Epidermal melanocyte (primary cell): ENCODE measurements around the gene LYST.
"Not testable (repeated sequence)": the region's sequence is repeated elsewhere in the genome, so short reads cannot be mapped to it uniquely, and the experiment has no call there.

Source experiments
- DNase-seq: peaks from one replicate; pipeline ENCODE4 v3.0.0; 2011; ENCODE audit warnings: low spot score; ENCODE audit not compliant: insufficient read length

The LYST gene

DNA sequence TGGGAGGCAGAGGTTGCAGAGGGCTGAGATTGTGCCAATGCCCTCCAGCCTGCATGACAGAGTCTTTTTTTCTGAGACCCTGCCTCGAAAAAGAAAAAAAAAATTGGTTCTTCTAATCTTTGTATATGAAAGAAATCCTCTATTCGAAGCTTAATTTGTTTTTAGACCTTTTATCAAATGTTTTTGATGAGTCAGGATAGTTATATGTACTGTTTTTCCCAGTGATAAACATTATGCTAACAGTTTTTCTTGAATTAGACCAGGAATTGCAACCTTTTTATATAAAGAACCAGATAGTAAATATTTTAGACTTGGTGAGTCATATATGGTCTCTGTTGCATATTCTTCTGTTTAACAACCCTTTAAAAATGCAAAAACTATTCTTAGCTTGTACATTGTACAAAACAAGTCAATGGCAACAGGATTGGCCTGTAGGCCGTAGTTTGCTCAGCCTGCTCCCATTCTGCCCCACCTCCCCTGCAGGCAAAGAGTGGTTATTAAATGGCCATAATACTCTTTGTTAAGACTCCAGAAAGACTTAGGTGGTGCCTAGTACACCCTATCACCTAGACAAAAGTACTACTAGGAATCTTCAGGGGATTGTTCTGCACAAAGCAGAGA is 45.2 kb downstream of the LYST start:
- no peak for DNase-seq

DNA sequence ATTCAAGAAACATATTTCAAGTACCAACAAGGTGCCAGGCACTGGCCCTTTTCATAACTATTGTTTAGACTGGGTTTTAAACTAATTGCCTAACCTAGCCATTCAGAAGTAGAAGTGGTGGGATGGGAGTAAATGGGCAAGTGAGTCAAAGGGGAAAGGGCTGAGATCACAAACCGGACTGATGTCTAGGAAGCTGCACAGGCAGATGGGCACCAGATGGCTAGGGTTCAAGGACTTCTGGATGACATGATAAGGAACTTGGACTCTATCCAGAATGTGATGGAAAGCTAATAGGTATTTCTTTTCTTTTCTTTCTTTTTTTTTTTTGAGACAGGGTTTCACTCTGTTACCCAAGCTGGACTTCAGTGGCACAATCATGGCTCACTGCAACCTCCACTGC is 46.6 kb downstream of the LYST start:
- no peak for DNase-seq

DNA sequence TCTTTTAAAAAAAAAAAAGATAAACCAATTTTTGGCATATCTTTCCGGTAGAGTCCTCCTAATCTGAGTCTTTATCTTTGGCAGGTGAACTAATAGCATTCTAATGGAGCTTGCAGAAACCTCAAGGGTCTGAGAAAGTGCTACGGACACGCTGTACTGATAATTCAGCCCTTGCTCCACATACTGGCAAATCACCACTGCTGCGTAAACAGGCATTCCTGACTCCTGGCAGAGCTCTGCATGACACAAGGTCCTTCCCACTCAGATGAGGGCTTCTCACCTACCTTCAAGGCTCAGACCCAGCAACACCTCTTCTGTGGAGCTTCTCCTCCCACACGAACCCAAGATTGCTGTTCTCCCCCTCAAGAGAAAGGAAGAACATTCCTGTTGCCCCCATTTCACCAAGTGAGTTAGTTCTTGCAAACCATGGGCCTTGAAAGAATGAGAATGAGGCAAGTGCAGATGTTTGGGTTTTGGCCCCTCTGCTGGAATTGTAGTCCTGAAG is 48.0 kb downstream of the LYST start:
- no peak for DNase-seq

DNA sequence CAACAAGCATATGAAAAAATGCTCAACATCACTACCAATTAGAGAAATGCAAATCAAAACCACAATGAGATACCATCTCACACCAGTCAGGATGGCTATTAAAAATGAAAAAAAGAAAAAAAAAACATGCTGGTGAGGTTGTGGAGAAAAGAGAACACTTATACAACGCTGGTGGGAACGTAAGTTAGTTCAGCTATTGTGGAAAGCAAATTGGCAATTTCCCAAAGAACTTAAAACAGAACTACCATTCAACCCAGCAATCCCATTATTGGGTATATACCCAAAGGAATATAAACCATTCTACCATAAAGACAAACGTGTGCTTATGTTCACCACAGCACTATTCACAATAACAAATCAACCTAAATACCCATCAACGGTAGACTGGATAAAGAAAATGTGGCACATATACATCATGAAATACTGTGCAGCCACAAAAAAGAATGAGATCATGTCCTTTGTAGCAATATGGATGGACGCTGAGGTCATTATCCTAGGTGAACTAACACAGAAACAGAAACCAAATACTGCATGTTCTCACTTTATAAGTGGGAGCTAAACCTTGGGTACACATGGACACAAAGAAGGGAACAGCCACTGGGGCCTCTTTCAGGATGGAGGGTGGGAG is 49.5 kb downstream of the LYST start:
- DNase-seq = no peak

DNA sequence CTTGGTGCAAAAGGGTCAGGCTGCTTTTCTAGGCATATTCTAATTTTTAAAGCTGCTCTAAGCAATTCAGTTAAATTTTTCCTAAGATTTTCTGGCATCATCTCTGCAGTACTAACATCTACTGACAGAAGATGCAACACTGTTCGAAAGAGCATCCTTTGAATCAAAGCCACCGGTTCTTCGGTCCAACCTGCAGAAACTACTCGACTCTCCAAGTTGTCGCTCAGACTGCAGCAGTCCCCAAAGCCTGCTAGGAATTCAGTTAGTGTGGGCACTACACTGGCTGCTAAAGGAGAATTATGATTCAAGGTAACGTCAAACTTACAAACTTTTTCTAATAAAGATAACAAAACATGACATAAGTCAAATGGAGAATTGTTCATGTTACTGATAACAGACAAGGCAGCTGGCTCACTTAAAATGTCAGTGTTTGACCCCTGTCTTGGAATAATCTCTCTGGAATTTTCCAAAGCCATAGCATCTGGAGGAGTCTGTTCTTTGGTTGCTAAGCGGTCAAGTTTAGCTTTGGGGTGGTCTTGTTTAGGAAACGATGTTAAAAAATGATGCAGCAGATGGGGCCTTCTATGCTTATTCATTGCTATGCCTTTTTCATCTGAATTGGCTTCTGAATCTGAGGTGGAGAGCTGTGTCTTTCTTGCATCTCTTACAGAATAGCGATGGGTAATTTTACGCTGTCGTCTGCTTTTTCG is 56.9 kb downstream of the LYST start:
- DNase-seq = no peak

DNA sequence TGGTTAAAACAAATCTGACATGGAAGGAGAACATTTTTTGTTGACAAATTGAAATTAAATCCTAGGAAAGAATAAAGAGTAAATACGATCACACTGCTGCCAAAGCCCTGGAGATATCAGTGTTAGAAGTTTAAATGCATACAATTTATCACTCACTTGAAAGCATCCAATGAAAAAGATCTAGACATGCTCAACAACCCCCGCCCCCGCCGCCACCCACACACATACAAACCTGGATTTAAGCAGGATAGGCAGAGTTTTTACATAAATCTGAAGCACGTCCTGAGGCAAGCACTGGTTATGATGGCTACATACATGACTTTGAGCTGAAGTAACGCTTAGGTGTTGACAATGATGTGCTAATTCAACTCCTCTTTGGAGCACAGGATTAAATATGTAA is 58.5 kb downstream of the LYST start:
- no peak for DNase-seq

DNA sequence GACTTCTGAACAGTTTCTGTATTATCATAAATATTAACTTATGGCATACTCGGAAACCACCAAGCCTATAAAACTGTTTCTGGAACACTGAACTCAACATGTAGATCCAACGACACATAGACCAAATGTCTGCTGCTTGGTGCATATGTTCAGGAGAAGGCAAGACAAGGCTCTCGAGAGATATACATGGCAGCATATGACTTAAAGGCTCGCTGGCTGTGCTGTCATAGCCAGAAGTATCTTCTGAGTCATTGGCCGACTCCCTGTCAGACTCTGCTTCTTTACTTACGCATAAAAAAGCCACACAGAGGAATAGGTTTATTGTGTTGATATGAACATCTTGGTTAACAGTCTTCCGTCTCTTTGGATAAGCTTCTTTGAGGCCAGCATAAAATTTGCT is 60.6 kb downstream of the LYST start:
- DNase-seq = no peak

DNA sequence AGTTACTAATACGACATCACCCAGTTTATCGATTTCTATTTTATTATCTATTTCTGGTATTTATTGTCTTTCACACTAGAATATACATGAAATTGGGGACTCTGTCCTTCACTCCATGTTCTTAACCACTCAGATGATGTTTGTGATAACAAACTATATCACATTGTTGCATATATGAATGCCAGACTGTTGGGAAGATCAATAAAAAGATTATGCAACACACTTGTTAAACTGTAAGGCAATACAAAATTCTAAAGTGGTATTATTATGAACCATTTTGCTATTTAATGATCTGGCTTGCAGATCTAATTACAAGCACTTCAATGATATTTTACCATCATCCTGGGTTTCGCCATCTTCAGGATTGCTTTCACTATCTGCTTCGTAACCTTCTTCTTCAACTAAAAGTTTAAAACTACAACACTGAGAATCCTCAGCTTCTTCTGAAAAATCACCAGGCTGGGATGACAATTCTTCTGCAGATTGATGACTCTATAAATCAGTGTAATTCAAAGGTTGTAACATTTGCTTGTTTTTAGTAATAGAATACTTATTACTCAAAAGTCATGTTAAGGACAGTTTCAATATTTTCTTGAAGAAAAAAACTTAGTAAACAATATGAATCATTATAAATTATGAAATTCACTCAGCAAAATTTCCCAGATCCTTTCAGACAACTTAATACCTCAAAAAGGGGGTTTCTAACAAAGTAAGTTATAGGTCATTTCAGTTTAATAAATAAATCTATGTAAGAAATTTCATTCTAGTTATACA is 63.9 kb downstream of the LYST start:
- no peak for DNase-seq

DNA sequence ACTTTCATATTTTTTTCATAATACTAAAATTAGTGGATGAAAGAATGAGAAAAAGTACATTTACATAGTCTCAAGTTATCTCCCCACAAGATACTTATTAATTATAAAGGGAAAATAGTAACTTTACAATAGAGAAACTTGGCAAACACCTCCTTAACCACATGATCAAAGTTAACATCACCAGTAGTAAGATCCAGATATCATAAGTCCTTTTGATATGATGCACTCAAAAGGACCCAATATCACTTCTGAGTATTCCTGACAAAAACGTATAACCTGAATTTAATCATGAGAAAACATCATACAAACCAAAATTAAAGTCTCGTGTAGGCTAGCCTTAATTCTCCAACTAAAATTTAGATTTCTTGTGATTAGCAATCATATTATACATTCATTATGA is 67.4 kb downstream of the LYST start:
- DNase-seq = no peak

DNA sequence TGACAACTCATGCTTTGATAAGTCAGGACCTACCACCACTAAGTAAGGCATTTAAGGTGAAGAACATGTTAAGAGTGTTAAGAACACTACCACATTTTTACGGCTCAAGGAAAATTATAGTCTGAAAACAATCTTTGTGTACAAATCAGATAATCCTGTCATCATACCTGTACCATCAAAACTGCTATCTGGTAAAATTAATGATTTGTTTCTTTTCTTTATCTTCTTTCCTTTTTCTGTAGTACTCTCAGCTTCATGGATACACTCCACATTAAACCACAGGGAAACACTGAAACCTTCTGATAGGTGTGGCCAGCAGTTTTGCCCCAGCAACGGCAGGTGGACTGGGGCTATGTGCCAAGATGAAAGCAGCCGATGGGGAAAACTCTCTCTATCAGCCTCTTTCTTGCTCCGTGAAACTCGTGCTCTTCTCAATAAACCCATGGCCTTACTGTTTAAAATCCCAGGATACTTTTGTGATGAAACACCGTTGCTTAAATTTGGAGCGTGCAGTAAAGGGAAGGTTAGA is 75.1 kb downstream of the LYST start:
- no peak for DNase-seq

DNA sequence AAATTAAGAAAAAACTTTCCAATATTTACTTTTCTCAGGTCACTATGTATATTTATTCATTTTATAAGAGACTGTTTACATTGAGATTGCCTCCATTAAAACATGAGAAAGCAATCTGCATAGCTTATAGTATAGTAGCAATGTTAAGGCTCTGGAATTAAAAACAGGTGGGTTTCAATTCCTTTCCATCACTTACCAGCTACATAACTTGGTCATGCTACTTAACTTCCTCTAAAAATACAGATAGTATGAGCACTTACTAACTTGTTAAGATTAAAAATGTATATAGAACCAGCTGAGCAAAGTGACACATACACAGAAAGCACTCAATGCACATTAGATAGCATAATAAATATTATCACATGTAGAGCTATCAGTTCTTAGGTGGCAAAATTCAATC is 76.6 kb downstream of the LYST start:
- DNase-seq = no peak

DNA sequence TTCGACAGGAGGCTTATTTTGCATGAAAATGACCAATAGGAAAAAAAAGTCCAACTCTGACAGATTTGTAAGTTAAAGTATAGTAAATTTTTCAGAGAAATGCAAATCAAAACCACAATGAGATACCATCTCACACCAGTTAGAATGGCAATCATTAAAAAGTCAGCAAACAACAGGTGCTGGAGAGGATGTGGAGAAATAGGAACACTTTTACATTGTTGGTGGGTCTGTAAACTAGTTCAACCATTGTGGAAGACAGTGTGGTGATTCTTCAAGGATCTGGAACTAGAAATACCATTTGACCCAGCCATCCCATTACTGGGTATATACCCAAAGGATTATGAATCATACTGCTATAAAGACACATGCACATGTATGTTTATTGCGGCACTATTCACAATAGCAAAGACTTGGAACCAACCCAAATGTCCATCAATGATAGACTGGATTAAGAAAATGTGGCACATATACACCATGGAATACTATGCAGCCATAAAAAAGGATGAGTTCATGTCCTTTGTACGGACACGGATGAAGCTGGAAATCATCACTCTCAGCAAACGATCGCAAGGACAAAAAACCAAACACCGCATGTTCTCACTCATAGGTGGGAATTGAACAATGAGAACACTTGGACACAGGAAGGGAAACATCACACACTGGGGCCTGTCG is 80.3 kb downstream of the LYST start:
- not testable (repeated sequence) for DNase-seq

DNA sequence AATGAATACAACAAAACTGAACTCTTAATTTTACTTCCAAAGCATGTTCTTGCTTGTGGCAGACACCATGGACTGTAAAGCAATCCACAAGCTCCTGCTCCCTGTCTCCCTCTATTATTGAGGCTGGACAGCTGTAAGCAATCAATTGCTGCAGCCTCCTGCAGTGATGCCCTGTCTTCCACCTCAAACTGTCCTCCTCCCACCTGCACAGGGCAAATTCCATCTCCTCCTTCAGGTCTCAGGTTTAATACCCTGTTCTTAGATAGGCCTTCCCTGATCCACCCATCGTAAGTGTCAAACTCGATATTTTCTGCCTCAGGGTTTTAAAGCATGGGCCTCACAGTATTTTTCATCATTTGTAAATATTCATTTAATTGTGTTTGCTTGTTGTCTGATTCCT is 81.8 kb downstream of the LYST start:
- no peak for DNase-seq

DNA sequence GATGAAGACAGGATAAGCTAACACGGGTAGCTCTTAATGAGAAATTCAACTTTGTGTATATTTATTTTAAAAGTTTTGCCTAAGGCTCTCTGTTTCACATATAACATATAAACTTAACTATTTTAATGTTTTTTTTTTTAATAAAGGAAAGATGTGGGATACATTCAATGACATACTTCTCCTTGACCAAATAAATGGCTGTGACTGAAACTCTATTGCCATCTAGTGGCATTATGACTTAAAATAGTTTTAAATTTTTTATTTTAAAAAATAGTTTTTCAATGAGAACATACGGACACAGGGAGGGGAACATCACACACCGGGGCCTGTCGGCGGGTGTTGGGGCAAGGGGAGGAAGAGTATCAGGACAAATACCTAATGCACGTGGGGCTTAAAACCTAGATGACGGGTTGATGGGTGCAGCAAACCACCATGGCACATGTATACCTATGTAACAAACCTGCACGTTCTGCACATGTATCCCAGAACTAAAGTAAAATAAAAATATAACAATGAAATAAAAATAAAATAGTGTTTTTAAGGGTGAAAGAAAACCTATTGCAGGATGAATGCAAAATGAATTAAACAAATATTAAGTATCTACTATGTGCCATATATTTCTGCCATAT is 83.4 kb downstream of the LYST start:
- DNase-seq = no peak

DNA sequence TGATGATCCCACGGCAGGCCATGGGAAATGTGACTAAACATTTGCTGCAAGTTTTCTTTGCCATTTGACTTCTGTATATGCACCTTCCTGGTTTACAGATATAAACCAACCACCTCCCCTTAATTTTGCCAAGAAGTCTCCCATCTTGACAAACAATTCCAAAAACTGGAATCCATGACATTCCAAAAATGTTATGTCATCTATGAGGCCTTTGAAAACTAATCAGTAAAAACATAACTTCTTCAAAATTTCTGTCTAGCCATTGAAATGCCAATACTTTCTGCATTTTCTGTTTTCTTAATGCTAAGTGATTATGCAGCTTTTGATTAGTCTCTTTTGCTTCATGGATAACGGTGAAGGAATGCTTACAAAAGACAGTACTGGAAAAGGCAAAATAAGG is 84.1 kb downstream of the LYST start:
- DNase-seq = no peak

DNA sequence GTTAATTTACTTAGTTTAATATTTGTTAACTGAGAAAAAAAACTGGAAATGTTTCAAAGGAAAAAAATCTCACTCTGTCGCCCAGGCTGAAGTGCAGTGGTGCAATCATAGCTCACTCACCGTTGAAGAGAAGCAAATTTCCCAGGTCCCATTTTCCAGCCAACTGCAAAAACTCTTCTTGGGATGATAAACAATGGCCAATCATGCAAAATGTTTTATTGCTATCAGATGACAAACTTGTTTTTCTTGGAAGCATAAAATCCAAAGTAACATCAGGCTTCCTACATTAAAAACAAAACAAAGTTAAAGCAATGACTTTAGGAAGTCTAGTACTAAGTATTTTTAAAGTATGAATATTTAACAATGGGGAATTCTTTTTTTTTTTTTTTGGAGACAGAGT is 84.9 kb downstream of the LYST start:
- no peak for DNase-seq

DNA sequence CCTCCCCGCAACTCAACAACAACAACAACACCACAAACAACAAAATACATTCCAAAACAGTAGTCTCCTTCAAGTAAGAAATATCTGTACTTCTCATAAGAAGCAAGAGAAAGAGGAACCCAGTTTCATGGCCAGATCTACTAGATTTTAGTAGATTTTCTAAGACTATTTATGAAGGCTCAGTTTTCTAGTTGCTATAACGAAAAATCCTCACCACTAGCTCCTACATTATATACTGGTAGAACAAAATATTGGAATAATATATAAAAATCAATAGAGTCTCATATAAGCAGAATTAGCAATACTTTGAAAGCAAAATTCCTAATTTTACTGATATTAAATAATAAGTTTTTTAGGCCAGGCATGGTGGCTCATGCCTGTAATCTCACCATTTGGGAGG is 86.9 kb downstream of the LYST start:
- DNase-seq = no peak

DNA sequence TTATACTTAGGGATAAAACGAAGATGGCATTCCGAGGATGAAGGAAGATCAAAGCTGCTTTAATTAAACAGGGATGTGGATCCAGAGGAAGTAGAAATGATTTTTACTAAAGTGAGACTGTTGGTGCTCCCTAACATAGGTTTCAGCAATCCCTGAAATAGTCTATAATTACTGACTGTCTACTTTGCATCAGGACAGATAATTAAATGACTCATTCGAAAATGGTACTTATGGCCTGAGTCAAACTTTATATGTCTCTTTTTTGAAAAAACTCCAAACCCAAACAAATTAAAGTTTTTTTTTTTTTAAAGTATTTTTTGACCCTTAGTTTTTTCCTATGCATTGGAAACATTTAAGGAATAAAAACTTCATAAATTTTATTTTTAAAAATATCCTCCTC is 90.3 kb downstream of the LYST start:
- no peak for DNase-seq

DNA sequence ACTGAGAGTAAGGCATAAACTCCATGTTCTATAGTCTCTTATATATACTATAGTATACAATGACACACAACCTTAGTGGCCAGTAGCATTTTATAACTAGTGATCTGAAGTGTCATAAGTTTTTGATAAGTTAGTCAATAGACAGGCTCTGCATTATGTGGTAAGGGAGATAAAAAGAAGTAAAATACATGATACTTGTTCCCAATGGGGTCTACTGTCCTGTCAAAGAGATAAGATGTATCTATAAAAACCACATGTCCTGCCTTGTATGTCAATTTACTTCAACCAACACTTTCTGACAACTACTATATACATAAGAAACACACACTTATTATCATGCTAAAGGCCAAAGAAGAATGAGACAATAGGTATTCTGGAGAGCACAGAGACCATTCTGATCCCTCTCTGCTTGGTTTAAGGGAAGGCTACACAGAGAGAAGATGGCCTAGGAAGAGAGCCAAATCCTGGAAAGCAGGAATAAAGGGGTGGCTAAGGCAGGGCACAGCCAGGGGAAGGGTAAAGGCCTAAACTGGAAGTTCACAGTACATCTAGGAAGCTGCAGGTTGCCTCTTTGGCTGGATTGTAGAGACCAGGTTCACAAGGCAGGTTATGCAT is 91.4 kb downstream of the LYST start:
- no peak for DNase-seq

DNA sequence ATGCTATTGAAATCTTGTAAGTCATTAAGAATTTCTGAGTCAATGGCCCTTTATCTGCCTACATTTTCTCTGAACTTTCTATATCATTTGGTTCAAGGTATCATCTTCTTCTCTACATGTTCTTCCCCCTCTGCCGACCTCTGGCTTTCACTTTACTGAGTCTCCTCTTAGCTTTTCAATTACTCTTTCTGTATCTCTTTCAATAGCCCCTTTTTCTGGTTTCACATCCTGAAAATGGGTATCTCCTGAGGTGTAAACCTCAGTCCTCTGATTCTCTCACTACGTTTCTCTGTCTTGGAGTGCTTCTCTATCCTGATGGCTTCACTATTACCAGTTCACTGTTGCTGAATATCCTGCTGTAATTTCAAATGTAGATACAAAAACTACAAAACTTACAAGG is 98.9 kb downstream of the LYST start:
- DNase-seq = no peak
